ENCODE measurements around the gene MGAT5.

Gene MGAT5

DNA sequence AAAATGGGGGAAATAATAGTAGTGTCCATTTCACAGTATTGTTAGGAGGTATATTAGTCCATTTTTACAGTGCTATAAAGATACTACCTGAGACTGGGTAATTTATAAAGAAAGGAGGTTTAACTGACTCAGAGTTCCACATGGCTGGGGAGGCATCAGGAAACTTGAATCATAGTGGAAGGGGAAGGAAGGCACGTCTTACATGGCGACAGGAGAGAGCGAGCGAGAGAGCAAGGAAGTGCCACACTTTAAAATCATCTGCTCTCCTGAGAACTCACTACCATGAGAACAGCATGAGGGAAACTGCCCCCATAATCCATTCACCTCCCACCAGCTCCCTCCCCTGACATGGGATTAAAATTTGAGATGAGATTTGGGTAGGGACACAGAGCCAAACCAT is 23.4 kb downstream of the MGAT5 start:
- DNase-seq (ENCODE audit: low read depth, low spot score), result no peak
- Histone ChIP-seq H3K27me3 (ENCODE audit: control insufficient read depth, insufficient read depth, low read length) (no peaks in the 10 kb centered on the region), H3K4me3 (ENCODE audit: low read length) (no peak overlapping the region), H3K36me3 (ENCODE audit: control insufficient read depth, insufficient read depth, low read length) (no peaks in the 10 kb centered on the region), H3K9me3 (ENCODE audit: control insufficient read depth, insufficient read depth, low read length) (no peaks in the 10 kb centered on the region), H3K27ac (ENCODE audit: low read length) (no peak overlapping the region), H3K4me1 (ENCODE audit: control insufficient read depth, insufficient read depth, low read length) (no peaks in the 10 kb centered on the region)
- WGBS (ENCODE audit: insufficient coverage, insufficient read length), result no CpG with 5 or more reads among the region's 4 CpGs

DNA sequence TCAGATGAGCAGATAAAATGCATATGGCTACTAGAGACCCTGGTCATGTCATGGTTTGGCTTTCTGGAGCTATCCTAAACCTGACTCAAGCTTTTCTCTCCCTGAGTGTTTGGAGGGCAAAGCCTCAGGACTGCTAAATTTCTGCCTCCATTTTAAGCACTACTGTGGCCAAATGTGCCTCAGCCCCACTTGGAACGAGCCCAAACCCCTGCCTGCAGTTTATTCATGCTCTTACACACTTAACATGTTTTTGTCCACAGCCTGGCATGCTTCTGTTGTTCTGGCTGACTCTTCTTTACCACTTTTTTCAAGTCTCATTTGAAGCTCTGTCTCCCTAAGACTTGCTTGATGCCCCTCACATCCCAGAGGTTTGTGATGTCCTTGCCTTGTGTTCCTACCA is 24.7 kb downstream of the MGAT5 start:
- DNase-seq (ENCODE audit: low read depth, low spot score), result no peak
- Histone ChIP-seq H3K4me3 (ENCODE audit: low read length) (no peak overlapping the region), H3K36me3 (ENCODE audit: control insufficient read depth, insufficient read depth, low read length) (no peaks in the 10 kb centered on the region), H3K4me1 (ENCODE audit: control insufficient read depth, insufficient read depth, low read length) (no peaks in the 10 kb centered on the region), H3K27me3 (ENCODE audit: control insufficient read depth, insufficient read depth, low read length) (no peaks in the 10 kb centered on the region), H3K9me3 (ENCODE audit: control insufficient read depth, insufficient read depth, low read length) (no peaks in the 10 kb centered on the region), H3K27ac (ENCODE audit: low read length) (no peak overlapping the region)
- no CpG with 5 or more reads among the region's 1 CpG for WGBS (ENCODE audit: insufficient coverage, insufficient read length)

DNA sequence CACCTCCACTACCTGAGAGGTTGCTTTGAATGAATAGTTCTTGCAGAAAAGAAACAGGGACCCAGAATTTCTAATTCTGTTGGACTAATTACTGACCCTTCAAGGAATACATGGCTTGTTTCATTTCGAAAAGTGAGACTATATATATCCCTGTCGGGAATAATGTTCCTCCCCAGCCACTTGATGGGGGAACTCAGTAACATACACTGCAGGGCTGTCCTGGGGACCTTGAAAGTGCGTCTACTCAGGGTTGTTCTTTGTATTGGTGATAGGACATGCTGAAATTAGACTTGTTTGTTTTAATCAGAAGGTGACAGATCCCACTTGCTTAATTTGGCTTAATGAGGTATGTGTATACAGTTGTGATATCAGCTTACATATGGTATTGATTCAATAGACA is 25.5 kb downstream of the MGAT5 start:
- Histone ChIP-seq H3K4me1 (ENCODE audit: control insufficient read depth, insufficient read depth, low read length) (no peaks in the 10 kb centered on the region), H3K36me3 (ENCODE audit: control insufficient read depth, insufficient read depth, low read length) (no peaks in the 10 kb centered on the region), H3K4me3 (ENCODE audit: low read length) (no peak overlapping the region), H3K9me3 (ENCODE audit: control insufficient read depth, insufficient read depth, low read length) (no peaks in the 10 kb centered on the region), H3K27me3 (ENCODE audit: control insufficient read depth, insufficient read depth, low read length) (no peaks in the 10 kb centered on the region), H3K27ac (ENCODE audit: low read length) (no peak overlapping the region)
- DNase-seq (ENCODE audit: low read depth, low spot score), result no peak
- no CpG with 5 or more reads among the region's 3 CpGs for WGBS (ENCODE audit: insufficient coverage, insufficient read length)

DNA sequence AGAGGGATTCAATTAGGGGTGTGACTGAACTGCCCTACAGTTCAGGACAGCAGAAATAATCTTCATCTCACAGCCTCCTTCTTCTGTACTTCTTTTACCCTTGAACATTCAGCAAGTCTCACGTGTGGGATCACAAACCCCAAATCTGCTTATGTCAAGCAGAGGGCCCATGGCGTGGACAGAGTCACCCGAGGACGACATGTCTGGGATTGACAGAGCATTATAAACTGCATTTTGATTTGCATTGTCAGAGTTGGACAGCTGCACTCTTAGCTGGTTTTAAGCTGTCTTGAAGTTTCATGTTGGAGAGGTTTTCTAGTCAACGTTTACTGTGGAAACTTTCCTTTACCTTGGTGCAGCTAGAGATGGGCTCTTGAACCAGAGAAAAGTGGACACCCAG is 26.4 kb downstream of the MGAT5 start:
- no CpG with 5 or more reads among the region's 5 CpGs for WGBS (ENCODE audit: insufficient coverage, insufficient read length)
- Histone ChIP-seq H3K27me3 (ENCODE audit: control insufficient read depth, insufficient read depth, low read length) (no peaks in the 10 kb centered on the region), H3K36me3 (ENCODE audit: control insufficient read depth, insufficient read depth, low read length) (no peaks in the 10 kb centered on the region), H3K4me1 (ENCODE audit: control insufficient read depth, insufficient read depth, low read length) (no peaks in the 10 kb centered on the region), H3K27ac (ENCODE audit: low read length) (no peak overlapping the region), H3K9me3 (ENCODE audit: control insufficient read depth, insufficient read depth, low read length) (no peaks in the 10 kb centered on the region), H3K4me3 (ENCODE audit: low read length) (no peak overlapping the region)
- DNase-seq (ENCODE audit: low read depth, low spot score), result no peak

DNA sequence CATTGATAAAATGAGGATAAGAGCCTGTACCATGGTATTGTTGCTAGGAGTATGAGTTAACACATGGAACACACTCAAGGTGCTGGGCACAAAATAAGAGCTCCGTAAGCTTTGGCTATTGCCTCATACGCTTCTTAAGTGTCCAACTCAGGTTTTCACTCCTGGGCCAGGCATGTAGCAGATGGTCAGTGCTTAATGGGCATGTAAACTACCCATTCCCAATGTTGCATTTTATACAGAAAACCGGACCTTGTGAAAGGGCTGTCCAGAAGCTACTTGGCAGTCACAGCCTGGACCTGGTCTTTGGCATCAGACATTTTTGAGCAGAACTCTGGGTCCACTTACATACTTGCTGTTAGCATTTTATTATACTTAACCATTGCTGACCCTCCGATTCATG is 26.9 kb downstream of the MGAT5 start:
- no peak for DNase-seq (ENCODE audit: low read depth, low spot score)
- no peaks in the 10 kb centered on the region for H3K4me1 ChIP-seq (ENCODE audit: control insufficient read depth, insufficient read depth, low read length)
- no peaks in the 10 kb centered on the region for H3K36me3 ChIP-seq (ENCODE audit: control insufficient read depth, insufficient read depth, low read length)
- H3K27me3 ChIP-seq (ENCODE audit: control insufficient read depth, insufficient read depth, low read length), result no peaks in the 10 kb centered on the region
- H3K4me3 ChIP-seq (ENCODE audit: low read length), result no peak overlapping the region
- H3K9me3 ChIP-seq (ENCODE audit: control insufficient read depth, insufficient read depth, low read length), result no peaks in the 10 kb centered on the region
- H3K27ac ChIP-seq (ENCODE audit: low read length), result no peak overlapping the region
- WGBS (ENCODE audit: insufficient coverage, insufficient read length), result no CpG with 5 or more reads among the region's 4 CpGs

DNA sequence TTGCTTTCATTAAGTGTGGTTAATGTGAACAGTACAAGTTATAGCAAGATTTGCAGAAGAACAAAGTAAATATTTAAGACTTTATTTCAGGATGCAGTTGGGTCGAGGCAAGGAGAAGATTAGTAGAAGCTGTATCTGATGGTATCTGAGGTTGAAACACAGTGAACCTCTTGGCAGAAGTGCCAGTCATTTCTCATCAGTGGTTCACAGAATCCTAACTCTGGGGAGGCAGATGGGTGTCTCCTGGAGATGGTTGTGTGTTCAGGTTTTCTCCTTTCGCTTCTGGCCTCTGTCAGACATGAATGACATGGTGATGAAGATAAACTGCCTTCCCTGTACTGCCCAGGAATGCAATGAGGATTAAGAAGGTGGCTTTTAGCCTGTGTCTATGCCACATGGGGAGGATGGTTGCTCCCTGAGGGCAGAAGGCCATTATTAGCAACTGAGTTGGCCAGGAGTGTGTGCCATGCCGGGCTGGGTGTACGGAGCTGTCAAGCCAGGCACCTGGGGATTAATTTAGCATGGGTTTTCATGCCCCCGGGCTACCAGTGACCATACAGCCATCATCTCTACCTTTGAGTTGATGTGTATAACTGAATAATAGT is 28.0 kb downstream of the MGAT5 start:
- WGBS (ENCODE audit: insufficient coverage, insufficient read length), result no CpG with 5 or more reads among the region's 5 CpGs
- Histone ChIP-seq H3K4me1 (ENCODE audit: control insufficient read depth, insufficient read depth, low read length) (no peaks in the 10 kb centered on the region), H3K9me3 (ENCODE audit: control insufficient read depth, insufficient read depth, low read length) (no peaks in the 10 kb centered on the region), H3K27me3 (ENCODE audit: control insufficient read depth, insufficient read depth, low read length) (no peaks in the 10 kb centered on the region), H3K27ac (ENCODE audit: low read length) (no peak overlapping the region), H3K36me3 (ENCODE audit: control insufficient read depth, insufficient read depth, low read length) (no peaks in the 10 kb centered on the region), H3K4me3 (ENCODE audit: low read length) (no peak overlapping the region)
- DNase-seq (ENCODE audit: low read depth, low spot score), result no peak

DNA sequence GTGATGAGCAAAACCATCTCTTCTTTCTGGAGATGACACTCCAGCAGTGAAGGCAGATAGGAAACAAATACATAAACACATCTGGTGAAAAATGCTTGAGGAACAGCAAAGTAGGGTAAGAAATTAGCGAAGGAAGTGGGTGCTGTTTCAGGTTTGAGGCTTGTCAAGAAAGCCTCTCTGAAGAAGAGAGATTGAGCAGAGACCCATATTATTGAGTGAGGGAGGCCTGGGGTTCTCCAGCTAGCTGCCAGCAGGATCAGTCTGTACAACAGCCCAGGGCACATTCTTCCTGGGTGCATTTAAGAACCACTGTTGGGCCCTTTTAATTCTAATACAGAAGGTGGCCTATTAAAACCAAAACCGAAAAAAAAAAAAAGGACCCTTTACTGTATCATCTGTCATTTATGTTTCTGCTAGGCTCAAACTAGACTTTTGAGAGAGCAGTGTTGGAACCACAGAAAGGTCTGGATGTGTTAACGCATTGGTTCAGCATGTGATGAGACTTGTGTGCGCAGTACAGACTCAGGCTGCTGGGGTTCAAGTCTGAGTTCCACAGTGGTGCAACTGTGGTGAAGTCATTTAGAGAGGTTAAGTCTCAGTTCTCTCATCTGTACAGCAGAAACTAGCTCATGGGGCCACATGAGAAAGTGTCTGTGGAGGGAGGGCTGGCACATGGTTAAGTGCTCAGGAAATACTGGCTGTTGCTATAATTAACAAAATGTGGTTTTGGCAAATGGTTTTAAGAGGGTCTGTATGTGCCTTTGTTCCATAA is 28.9 kb downstream of the MGAT5 start:
- Histone ChIP-seq H3K4me1 (ENCODE audit: control insufficient read depth, insufficient read depth, low read length) (no peaks in the 10 kb centered on the region), H3K4me3 (ENCODE audit: low read length) (no peak overlapping the region), H3K9me3 (ENCODE audit: control insufficient read depth, insufficient read depth, low read length) (no peaks in the 10 kb centered on the region), H3K27me3 (ENCODE audit: control insufficient read depth, insufficient read depth, low read length) (no peaks in the 10 kb centered on the region), H3K27ac (ENCODE audit: low read length) (no peak overlapping the region), H3K36me3 (ENCODE audit: control insufficient read depth, insufficient read depth, low read length) (no peaks in the 10 kb centered on the region)
- DNase-seq (ENCODE audit: low read depth, low spot score), result no peak
- WGBS (ENCODE audit: insufficient coverage, insufficient read length), result no CpG with 5 or more reads among the region's 4 CpGs

DNA sequence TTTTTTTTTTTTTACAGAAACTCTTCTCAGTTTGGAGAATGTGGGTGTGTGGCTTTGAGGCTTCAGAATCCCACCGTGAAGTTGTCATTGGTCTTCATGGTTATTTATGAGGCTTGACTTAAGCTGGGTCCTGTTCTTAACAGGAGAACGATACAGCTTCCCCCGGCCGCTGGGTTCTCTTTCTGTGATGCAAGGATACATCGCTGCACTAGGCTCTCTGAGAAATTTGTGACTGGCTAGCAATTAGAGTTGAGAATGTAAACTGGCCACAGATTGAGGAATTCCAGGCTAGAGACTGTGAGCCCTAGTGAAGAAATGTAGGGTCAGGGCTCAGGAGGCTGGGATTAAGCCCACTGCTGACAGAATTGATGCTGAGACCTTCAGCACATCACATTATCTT is 29.8 kb downstream of the MGAT5 start:
- Histone ChIP-seq H3K36me3 (ENCODE audit: control insufficient read depth, insufficient read depth, low read length) (no peaks in the 10 kb centered on the region), H3K4me1 (ENCODE audit: control insufficient read depth, insufficient read depth, low read length) (no peaks in the 10 kb centered on the region), H3K27ac (ENCODE audit: low read length) (no peak overlapping the region), H3K9me3 (ENCODE audit: control insufficient read depth, insufficient read depth, low read length) (no peaks in the 10 kb centered on the region), H3K4me3 (ENCODE audit: low read length) (no peak overlapping the region), H3K27me3 (ENCODE audit: control insufficient read depth, insufficient read depth, low read length) (no peaks in the 10 kb centered on the region)
- no CpG with 5 or more reads among the region's 5 CpGs for WGBS (ENCODE audit: insufficient coverage, insufficient read length)
- no peak for DNase-seq (ENCODE audit: low read depth, low spot score)

DNA sequence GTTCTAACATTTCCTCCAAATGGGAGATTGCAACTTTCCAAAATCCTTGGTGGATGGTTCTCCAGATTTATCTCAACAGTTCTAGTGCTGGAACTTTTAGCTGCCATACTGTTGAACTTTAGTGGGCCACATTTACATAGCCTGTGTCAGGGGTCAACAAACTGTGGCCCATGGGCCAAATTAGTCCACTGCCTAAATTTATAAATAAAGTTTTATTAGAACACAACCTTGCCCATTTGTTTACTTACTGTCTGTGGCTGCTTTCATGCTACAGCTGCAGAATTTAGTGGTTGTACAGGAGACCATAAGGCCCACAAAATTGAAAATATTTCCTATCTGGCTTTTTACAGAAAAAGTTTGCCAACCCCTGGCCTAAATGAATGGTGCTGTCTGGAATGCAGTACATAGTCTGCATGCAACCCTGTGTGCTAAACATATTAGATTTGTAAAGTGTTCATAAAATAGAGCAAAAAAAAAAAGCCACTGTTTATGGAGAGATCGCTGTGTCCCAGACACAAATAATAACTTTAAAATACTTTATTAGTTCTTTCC is 30.3 kb downstream of the MGAT5 start:
- no peaks in the 10 kb centered on the region for H3K4me1 ChIP-seq (ENCODE audit: control insufficient read depth, insufficient read depth, low read length)
- WGBS (ENCODE audit: insufficient coverage, insufficient read length), result no CpG with 5 or more reads among the region's 1 CpG

DNA sequence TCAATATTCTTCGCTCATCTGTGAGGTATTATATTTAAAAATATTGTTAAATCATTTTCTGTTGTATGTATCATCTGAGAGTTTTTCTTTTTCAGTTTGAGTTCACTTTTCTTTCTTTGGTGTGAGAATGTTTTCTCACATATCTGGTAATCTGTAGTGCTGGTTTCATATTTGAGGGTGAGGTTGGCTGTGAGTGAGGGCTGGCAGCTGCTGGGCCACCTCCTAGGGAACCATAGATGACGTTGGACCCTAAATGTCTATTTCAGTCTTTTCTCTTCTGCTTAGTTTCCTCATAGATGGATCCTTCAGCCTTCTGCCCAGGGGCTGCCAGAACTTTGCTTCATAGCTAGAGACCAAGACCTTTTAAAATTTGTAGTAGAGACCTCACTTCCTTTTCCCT is 33.5 kb downstream of the MGAT5 start:
- Histone ChIP-seq H3K4me3 (ENCODE audit: low read length) (no peak overlapping the region), H3K4me1 (ENCODE audit: control insufficient read depth, insufficient read depth, low read length) (no peaks in the 10 kb centered on the region), H3K9me3 (ENCODE audit: control insufficient read depth, insufficient read depth, low read length) (no peaks in the 10 kb centered on the region), H3K36me3 (ENCODE audit: control insufficient read depth, insufficient read depth, low read length) (no peaks in the 10 kb centered on the region), H3K27me3 (ENCODE audit: control insufficient read depth, insufficient read depth, low read length) (no peaks in the 10 kb centered on the region), H3K27ac (ENCODE audit: low read length) (no peak overlapping the region)
- WGBS (ENCODE audit: insufficient coverage, insufficient read length), result no CpG with 5 or more reads among the region's 2 CpGs
- DNase-seq (ENCODE audit: low read depth, low spot score), result no peak

More for the DNA sequence above, 30.3 kb downstream of the MGAT5 start:
- DNase-seq (ENCODE audit: low read depth, low spot score), result no peak
- no peaks in the 10 kb centered on the region for H3K36me3 ChIP-seq (ENCODE audit: control insufficient read depth, insufficient read depth, low read length)
- no peak overlapping the region for H3K4me3 ChIP-seq (ENCODE audit: low read length)
- H3K9me3 ChIP-seq (ENCODE audit: control insufficient read depth, insufficient read depth, low read length), result no peaks in the 10 kb centered on the region
- no peaks in the 10 kb centered on the region for H3K27me3 ChIP-seq (ENCODE audit: control insufficient read depth, insufficient read depth, low read length)
- no peak overlapping the region for H3K27ac ChIP-seq (ENCODE audit: low read length)

DNA sequence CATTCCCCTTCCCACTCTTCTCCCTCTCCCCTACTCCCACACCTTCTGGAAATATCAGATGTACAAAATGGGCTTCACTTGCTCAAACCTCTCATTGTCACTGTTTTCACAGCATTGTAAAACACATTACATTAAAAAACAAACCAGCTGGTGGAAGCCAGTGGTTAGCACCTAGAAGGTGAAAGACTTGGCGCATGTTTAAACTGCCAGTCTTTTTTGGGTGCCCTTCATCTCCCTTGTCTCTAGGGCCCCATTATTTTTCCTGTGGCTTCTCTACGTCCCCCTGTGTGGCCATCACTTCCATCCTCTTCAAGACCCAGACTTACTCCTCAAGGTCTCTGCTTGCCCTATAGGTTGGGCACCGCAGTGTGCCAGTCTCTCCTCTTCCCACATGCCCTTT is 34.9 kb downstream of the MGAT5 start:
- WGBS (ENCODE audit: insufficient coverage, insufficient read length), result no CpG with 5 or more reads among the region's 3 CpGs
- no peaks in the 10 kb centered on the region for H3K9me3 ChIP-seq (ENCODE audit: control insufficient read depth, insufficient read depth, low read length)
- no peaks in the 10 kb centered on the region for H3K27me3 ChIP-seq (ENCODE audit: control insufficient read depth, insufficient read depth, low read length)
- no peak overlapping the region for H3K27ac ChIP-seq (ENCODE audit: low read length)
- no peaks in the 10 kb centered on the region for H3K4me1 ChIP-seq (ENCODE audit: control insufficient read depth, insufficient read depth, low read length)
- DNase-seq (ENCODE audit: low read depth, low spot score), result no peak
- H3K36me3 ChIP-seq (ENCODE audit: control insufficient read depth, insufficient read depth, low read length), result no peaks in the 10 kb centered on the region
- H3K4me3 ChIP-seq (ENCODE audit: low read length), result no peak overlapping the region
